HG02943 (cell line): ENCODE data around the gene ZNF578.
"Not testable (repeated sequence)": the region's sequence is repeated elsewhere in the genome, so short reads cannot be mapped to it uniquely, and the experiment has no call there.

ENCODE experiments used
- ATAC-seq: cut with Tn5 transposase; IDR thresholded peaks from one replicate; pipeline ENCODE4 v1.9.1; 2021; ENCODE audit warnings: mild to moderate bottlenecking, low read depth, moderate library complexity; ENCODE audit not compliant: unreplicated experiment

The ZNF578 gene

GRCh38 chr19:52453324-52454094 is at the start of gene ZNF578:
Gene ZNF578 (plus strand): TSS chr19:52453553. CDS start chr19:52501846, 48,293 bp downstream.
- ATAC-seq, result no peak

GRCh38 chr19:52410276-52410675 is 43.1 kb upstream of the ZNF578 start:
- no peak for ATAC-seq

- no peak for ATAC-seq
These were observed 37.6 kb upstream of the ZNF578 start for GRCh38 chr19:52415711-52416110.

DNA sequence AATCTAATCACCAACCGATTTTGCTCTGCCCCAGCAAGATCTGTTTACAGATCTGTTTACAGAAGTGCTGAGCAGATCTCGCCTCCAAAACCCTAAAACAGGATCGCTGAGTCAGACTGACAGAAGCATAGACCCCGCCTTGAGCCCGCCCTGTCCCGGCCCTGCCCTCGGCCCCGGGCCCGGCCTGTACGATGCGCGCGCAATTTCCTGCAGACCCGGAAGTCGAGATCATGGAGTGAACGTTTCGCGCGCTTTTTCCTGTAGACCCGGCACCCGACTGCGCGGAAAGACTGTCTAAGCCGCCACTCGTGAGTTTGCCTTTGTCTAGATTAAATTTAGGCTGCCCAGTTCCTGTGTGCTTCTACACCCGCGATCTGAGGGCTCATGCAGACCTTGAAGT is 24.4 kb upstream of the ZNF578 start, which contains the start of gene ZNF534:
ZNF534 (plus strand) TSS at position 212 of the 400 bp plus-strand sequence. CDS start 2,327 bp downstream, outside the sequence.
- ATAC-seq, result no peak

GRCh38 chr19:52442179-52442578 is 11.2 kb upstream of the ZNF578 start:
- ATAC-seq, result no peak

DNA sequence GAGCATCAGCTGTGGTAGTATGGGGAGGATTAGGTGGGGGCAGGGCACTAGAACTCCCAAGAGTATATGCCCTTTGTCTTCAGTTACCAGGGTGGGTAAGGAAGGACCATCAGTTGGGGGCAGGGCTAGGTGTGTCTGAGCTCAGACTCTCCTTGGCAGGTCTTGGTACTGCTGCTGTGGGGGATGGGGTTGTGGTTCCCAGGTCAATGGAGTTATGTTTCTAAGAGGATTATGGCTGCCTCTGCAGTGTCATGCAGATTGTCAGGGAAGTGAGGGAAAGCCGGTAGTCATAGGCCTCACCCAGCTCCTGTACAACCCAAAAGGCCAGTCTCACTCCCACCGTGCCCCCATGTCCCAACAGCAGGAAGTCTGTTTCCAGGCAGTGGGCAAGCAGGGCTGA is 8.8 kb upstream of the ZNF578 start:
- no peak for ATAC-seq

DNA sequence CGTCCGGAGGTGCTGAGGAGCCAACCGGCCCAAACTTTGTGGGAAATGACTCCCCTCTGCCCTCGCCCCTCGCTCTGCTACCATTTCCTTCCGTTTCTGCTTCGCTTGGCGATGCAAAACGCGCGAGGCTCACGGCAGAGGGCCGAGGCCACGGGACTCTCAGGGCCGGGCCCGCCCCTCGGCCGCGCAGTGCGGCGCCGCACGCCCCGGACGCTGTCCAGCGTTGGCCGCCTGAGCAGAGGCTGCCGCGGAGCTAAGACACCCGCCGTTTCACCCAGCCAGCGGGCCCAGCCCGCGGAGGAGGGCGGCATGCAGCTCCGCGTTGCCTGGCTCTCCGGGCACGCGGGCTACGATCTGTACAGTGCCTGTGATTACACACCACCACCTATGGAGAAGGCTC is 2.1 kb upstream of the ZNF578 start:
- no peak for ATAC-seq

DNA sequence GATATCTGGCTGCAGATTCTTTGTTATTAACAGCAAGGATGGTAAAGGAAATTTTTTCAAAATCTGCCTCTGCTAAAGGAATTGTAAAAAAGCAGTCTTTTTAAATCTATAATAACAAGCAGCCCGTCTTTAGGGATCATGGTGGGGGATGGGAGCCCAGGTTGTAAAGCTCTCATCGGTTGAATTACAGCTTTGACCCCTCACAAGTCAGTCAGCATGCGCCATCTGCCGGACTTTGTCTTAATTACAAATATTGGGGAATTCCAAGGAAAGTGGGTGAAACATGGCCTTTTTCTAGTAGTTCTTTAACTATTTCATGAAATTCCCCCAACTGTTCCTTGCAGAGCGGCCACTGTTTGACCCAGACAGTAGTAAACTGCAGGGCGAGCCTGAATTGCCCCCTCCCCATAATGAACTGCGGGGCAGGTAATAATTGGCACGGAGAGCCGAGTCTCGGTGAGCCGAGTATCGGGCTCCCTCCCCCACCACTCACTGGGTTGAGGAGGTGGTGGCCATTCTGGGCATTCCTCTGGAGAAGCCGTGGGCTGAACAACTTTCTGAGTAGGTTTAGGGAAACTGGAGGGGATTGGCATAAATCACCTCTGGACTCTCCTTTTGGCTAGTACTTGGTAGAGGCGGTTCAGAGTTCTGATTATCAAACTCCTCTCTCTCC is 11.6 kb downstream of the ZNF578 start:
- no peak for ATAC-seq

DNA sequence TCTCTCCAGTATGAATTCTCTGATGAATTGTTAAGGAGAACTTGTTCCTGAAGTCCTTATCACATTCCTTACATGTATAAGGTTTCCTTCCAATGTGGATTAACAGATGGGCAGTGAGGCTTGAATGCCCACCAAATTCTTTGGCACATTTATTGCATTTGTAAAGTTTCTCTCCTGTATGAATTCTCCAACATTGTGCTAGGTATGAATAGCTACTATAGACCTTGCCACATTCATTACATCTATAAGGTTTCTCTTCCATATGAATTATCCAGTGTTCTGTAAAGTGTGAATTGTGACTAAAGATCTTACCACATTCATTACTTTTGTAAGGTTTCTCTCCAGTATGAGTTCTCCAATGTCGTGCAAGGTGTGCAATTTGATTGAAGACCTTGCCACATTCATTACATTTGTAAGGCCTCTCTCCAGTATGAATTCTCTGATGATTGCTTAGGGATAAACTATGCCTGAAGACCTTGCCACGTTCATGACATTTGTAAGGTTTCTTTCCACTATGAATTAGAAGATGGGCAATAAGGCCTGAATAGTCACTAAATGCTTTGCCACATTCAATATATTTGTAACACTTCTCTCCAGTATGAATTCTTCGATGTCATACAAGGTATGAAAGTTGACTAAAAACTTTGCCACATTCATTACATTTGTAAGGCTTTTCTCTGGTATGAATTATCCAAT is 20.4 kb downstream of the ZNF578 start:
- ATAC-seq, result no peak

DNA sequence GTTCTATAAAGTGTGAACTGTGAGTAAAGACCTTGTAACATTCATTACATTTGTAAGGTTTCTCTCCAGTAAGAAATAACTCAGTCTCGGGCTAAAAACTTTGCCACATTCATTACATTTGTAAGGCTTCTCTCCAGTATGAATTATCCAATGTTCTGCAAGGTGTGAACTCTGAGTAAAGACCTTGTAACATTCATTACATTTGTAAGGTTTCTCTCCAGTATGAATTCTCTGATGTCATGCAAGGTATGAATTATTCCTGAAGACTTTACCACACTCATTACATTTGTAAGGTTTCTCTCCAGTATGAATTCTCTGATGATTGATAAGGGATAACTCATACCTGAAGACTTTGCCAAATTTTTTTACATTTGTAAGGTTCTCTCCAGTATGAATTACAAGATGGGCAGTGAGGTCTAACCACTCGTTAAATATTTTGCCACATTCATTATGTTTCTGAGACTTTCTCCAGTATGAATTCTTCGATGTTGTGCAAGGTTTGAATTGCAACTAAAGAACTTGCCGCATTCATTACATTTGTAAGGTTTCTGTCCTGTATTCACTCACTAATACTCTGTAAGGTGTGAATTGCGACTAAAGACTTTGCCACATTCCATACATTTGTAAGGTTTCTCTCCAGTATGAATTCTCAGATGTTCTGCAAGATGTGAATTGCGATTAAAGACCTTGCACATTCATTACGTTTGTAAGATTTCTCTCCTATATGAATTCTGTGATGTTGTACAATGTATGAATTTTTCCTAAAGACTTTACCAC is 21.2 kb downstream of the ZNF578 start:
- no peak for ATAC-seq

- not testable (repeated sequence) for ATAC-seq
These were observed 30.9 kb downstream of the ZNF578 start for GRCh38 chr19:52484111-52484743.

- not testable (repeated sequence) for ATAC-seq
These were observed 31.7 kb downstream of the ZNF578 start for GRCh38 chr19:52485064-52485463.

DNA sequence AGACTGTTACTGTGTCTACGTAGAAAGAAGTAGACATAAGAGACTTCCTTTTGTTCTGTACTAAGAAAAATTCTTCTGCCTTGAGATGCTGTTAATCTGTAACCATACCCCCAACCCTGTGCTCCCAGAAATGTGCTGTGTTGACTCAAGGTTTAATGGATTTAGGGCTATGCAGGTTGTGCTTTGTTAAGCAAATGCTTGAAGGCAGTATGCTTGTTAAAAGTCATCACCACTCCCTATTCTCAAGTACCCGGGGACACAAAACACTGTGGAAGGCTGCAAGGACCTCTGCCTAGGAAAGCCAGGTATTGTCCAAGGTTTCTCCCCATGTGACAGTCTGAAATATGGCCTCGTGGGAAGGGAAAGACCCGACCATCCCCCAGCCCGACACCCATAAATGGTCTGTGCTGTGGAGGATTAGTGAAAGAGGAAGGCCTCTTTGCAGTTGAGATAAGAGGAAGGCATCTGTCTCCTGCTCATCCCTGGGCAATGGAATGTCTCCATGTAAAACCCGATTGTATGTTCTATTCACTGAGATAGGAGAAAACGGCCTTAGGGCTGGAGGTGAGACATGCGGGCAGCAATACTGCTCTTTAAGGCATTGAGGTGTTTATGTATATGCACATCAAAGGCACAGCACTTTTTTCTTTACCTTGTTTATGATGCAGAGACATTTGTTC is 32.3 kb downstream of the ZNF578 start:
- ATAC-seq, result not testable (repeated sequence)

GRCh38 chr19:52492201-52492993 is 39.0 kb downstream of the ZNF578 start:
- ATAC-seq, result no peak

DNA sequence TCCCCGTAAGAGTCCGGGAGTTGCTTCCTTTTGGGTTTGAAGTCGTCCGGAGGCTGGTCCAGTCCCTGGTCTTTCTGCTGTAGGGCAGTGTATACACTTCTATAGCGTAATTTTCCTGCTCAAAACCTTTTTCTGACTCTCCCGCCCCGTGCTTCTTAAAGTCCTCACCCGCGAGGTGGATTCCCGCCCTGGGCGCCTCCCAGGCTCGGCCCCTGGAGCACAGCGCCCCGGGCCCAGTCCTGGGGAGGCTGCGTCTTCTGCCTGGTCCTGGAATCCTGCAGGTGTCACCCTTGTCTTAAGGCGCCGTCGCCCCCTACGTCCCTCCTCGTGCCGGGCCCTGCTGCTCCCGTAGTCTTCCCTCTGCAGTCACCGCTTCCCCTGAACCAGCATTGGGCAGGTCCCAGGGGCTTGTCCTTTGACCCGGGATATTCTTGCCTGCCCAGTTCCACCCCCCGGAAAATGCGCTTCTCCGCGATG is 39.7 kb downstream of the ZNF578 start:
- ATAC-seq, result no peak

GRCh38 chr19:52494518-52494917 is 41.2 kb downstream of the ZNF578 start:
- no peak for ATAC-seq

DNA sequence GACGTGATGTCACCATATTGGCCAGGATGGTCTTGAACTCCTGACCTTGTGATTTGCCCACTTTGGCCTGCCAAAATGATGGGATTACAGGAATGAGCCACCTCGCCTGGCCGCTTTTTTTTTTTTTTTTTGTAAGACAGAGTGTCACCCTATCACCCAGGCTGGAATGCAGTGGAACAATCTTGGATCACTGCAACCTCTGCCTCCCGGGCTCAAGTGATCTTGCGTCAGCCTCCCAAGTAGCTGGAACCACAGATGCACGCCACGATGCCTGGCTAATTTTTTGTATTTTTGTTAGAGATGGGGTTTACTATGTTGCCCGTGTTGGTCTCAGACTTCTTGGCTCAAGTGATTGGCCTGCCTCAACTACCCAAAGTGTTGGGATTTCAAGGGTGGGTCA is 45.2 kb downstream of the ZNF578 start:
- no peak for ATAC-seq

DNA sequence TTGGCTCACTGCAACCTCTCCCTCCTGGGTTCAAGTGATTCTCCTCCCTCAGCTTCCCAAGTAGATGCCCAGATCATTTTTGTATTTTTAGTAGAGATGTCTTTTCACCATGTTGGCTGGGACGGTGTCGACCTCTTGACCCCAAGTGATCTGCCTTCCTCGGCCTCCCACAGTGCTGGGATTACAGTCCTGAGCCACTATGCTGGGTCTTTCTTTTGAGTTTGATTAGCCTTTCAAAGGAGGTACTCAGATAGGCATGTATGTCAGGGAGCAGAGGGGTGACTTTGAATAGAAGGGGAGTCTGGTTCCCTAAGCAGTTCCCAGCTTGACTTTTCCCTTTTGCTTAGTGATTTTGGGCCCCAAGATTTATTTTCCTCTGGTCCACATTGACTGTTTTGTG is 47.1 kb downstream of the ZNF578 start:
- ATAC-seq, result not testable (repeated sequence)

DNA sequence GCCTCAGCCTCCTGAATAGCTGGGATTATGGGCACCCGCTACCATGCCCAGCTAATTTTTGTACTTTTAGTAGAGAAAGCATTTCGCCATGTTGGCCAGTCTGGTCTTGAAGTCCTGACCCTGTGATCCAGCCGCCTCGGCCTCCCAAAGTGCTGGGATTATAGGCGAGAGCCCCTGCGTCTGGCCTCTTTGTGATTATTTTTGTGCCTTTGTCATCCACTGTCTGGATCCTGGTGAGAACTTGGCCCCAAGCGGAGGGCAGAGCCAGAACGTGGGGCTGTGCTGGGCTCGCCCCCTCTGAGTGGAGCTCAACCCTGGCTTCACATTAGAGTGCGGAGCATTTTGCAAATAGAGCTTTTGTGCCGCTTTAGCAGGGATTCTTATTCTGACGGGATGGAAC is 47.6 kb downstream of the ZNF578 start:
- ATAC-seq, result not testable (repeated sequence)
